ENCODE data around the gene FAM200B. TPM values are rescaled to one million over a fixed set of nuclear protein-coding genes. Genes with fewer than 3 reads are reported as not detected.
A peak's percentile ranks its signal among the peaks of the same experiment; 100 is the strongest.

Gene FAM200B
- total and polyA plus RNA-seq, 2 donors from 2014 or later = 44.0 to 115 TPM

DNA sequence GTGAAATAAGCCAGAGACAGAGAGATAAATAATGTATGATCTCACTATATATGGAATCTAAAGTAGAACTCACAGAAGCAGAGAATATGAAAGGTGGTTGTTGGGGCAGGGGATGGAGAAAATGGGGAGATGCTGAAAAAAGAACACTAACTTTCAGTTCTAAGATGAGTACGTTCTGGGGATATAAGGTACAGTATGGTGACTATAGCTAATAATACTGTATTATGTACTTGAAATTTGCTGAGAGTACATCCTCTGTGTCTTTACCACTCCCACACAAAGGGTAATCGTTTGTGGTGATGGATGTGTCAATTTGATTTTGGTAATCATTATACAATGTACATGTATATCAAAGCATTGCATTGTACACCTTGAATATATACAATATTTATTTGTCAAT lies 33.0 kb upstream of the FAM200B start:
- Histone ChIP-seq H3K27me3 (ENCODE audit: control insufficient read depth, insufficient read depth, low read length) (no peaks in the 10 kb centered on the region), H3K9ac (ENCODE audit: low read length in 3 of 3) (peak overlapping the region in 1 of 3 donors; percentile 7), H3K27ac (ENCODE audit: low read depth in 2 of 2, low read length in 2 of 2) (no peak overlapping the region), H3K9me3 (ENCODE audit: control insufficient read depth in 2 of 3, insufficient read depth in 1 of 3, low read length in 3 of 3) (no peaks in the 10 kb centered on the region), H3K36me3 (ENCODE audit: control insufficient read depth in 2 of 3, insufficient read depth in 3 of 3, low read length in 3 of 3) (no peaks in the 10 kb centered on the region), H3K4me3 (ENCODE audit: low read length in 3 of 3) (peak overlapping the region in 1 of 3 donors; percentile 16), H3K4me1 (ENCODE audit: control insufficient read depth in 2 of 3, insufficient read depth in 2 of 3, low read depth in 1 of 3, low read length in 3 of 3) (peaks cover 4 to 26% (median 10%) of the 10 kb centered on the region in 3 donors)
- FAIRE-seq (no peak), DNase-seq (no peak)
- intact Hi-C loops (cut with DNase I) = no loop called here
- TF ChIP-seq, protein P1, sequence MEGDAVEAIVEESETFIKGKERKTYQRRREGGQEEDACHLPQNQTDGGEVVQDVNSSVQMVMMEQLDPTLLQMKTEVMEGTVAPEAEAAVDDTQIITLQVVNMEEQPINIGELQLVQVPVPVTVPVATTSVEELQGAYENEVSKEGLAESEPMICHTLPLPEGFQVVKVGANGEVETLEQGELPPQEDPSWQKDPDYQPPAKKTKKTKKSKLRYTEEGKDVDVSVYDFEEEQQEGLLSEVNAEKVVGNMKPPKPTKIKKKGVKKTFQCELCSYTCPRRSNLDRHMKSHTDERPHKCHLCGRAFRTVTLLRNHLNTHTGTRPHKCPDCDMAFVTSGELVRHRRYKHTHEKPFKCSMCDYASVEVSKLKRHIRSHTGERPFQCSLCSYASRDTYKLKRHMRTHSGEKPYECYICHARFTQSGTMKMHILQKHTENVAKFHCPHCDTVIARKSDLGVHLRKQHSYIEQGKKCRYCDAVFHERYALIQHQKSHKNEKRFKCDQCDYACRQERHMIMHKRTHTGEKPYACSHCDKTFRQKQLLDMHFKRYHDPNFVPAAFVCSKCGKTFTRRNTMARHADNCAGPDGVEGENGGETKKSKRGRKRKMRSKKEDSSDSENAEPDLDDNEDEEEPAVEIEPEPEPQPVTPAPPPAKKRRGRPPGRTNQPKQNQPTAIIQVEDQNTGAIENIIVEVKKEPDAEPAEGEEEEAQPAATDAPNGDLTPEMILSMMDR (IDR thresholded peaks at IDR 0.05; ENCODE audit: borderline replicate concordance, extremely low read depth, insufficient read depth) = no peak

DNA sequence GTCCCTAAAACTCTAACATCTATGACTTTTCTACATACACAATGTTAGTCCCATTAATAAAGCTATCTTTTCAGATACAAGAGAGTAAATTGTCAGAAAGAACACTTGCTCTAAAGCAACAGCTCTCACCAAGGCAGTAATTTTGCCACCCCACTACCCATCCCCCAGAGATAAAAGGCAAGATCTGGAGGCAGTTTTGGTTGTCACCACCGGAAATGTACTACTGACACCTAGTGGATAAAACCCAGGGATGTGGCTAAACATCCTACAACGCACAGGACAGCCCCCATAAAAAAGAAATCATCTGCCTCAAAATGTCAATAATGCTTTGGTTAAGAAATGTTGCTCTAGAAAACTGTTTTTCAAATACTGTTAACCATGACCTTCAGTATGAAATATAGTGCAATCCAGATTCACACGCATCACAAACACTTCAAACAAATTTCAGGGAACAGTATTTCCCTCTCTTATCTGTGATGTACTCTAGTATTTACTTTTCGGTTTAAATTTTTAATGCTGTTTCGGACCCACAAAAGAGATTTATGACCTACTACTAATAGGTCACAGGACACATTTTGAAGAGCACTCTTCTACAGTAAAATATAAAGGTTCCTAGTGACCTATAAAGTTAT lies 31.6 kb upstream of the FAM200B start:
- intact Hi-C loops (cut with DNase I) = no loop called here
- no peak for FAIRE-seq
- Histone ChIP-seq H3K36me3 (ENCODE audit: control insufficient read depth in 2 of 3, insufficient read depth in 3 of 3, low read length in 3 of 3) (no peaks in the 10 kb centered on the region), H3K9me3 (ENCODE audit: control insufficient read depth in 2 of 3, insufficient read depth in 1 of 3, low read length in 3 of 3) (no peaks in the 10 kb centered on the region), H3K4me3 (ENCODE audit: low read length in 3 of 3) (no peak overlapping the region), H3K27ac (ENCODE audit: low read depth in 2 of 2, low read length in 2 of 2) (peak overlapping the region in 1 of 2 donors; percentile 41), H3K9ac (ENCODE audit: low read length in 3 of 3) (peak overlapping the region in 1 of 3 donors; percentile 25), H3K27me3 (ENCODE audit: control insufficient read depth, insufficient read depth, low read length) (no peaks in the 10 kb centered on the region), H3K4me1 (ENCODE audit: control insufficient read depth in 2 of 3, insufficient read depth in 2 of 3, low read depth in 1 of 3, low read length in 3 of 3) (peaks cover 4 to 19% (median 14%) of the 10 kb centered on the region in 3 donors)
- TF ChIP-seq, protein P1 (IDR thresholded peaks at IDR 0.05; ENCODE audit: borderline replicate concordance, extremely low read depth, insufficient read depth) = peak; percentile 56
- DNase-seq = peak in 3 of 5 donors; percentile 18 to 76 (median 57)

GRCh38 chr4:15651676-15652075 lies 30.0 kb upstream of the FAM200B start:
- H3K9ac ChIP-seq (ENCODE audit: low read length in 3 of 3) = peak overlapping the region in 2 of 3 donors; percentile 8 to 43
- intact Hi-C loops (cut with DNase I) = no loop called here
- H3K27ac ChIP-seq (ENCODE audit: low read depth in 2 of 2, low read length in 2 of 2) = peak overlapping the region; percentile 59 to 91
- TF ChIP-seq, protein P1 (IDR thresholded peaks at IDR 0.05; ENCODE audit: borderline replicate concordance, extremely low read depth, insufficient read depth) = no peak
- no peaks in the 10 kb centered on the region for H3K36me3 ChIP-seq (ENCODE audit: control insufficient read depth in 2 of 3, insufficient read depth in 3 of 3, low read length in 3 of 3)
- DNase-seq = peak in 2 of 5 donors; percentile 22 to 34
- peak overlapping the region in 2 of 3 donors; percentile 36 to 84 for H3K4me3 ChIP-seq (ENCODE audit: low read length in 3 of 3)
- H3K27me3 ChIP-seq (ENCODE audit: control insufficient read depth, insufficient read depth, low read length) = no peaks in the 10 kb centered on the region
- peaks cover 4 to 27% (median 14%) of the 10 kb centered on the region in 3 donors for H3K4me1 ChIP-seq (ENCODE audit: control insufficient read depth in 2 of 3, insufficient read depth in 2 of 3, low read depth in 1 of 3, low read length in 3 of 3)
- FAIRE-seq = no peak
- H3K9me3 ChIP-seq (ENCODE audit: control insufficient read depth in 2 of 3, insufficient read depth in 1 of 3, low read length in 3 of 3) = no peaks in the 10 kb centered on the region

Measured in kidney (tissue), 14 donors.